ENCODE results near the gene DEF6.
"Not testable (repeated sequence)": the region's sequence is repeated elsewhere in the genome, so short reads cannot be mapped to it uniquely, and the experiment has no call there.

DEF6 gene

GRCh38 chr6:35280903-35281302 is 16.7 kb upstream of the DEF6 start:
- DNase-seq: no peak

- DNase-seq: no peak
Measured at GRCh38 chr6:35282472-35282871, 15.1 kb upstream of the DEF6 start.

DNA sequence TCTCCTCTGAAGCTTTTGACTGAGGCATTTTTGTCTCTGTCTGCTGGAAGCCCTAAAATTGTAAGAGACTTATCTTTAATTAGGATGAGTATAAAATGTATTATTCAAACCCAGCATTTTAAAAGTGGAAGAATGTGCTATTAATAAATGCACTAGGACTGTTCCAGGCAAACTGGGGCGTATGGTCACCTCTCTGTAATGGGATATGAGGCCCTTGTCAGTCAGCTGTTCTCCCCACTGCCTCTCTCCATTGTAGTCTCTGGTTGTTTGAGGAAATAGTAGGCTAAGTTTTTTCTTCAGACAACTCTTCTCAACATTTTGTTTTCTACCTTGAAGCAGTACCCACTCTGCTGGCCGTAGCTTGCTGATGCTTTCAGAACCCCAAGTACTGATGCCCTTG is 14.3 kb upstream of the DEF6 start:
- DNase-seq: no peak

DNA sequence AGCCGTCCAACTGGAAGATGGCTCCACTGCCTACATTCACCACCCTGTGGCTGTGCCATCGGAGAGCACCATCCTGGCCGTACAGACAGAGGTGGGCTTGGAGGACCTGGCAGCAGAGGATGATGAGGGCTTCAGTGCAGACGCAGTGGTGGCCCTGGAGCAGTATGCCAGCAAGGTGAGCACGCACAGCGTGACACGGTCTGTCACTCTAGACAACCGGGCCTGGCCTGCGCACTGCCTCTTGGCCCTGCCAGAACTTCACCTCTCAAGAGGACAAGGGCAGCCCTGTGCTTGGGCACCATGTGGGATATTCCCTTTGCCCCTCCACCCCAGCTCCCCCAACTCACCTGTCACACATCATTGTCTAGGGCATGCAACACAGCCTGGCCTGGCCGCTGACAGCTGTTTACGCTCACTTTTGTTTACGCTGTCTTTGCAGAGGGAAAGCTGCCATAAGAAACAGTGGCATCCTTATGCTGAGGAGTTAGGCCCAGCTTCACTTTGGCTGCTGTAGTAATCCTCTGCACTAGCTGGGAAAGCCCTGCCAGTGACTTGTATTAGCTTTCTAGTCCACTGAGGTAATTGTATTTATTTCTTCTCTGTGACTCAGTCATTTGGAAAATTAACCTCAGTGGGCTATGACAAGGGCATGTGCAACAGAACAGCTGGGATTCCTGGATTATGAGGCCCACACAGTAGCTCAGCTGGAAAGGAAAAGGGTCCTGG is 9.8 kb upstream of the DEF6 start:
- no peak for DNase-seq

- DNase-seq: no peak
Measured at GRCh38 chr6:35288834-35289233, 8.8 kb upstream of the DEF6 start.

GRCh38 chr6:35291491-35291890 is 6.1 kb upstream of the DEF6 start:
- DNase-seq: no peak

- peak; percentile 46 for DNase-seq
Measured at GRCh38 chr6:35292494-35292893, 5.1 kb upstream of the DEF6 start.

- no peak for DNase-seq
Measured at GRCh38 chr6:35293681-35294080, 3.9 kb upstream of the DEF6 start.

DNA sequence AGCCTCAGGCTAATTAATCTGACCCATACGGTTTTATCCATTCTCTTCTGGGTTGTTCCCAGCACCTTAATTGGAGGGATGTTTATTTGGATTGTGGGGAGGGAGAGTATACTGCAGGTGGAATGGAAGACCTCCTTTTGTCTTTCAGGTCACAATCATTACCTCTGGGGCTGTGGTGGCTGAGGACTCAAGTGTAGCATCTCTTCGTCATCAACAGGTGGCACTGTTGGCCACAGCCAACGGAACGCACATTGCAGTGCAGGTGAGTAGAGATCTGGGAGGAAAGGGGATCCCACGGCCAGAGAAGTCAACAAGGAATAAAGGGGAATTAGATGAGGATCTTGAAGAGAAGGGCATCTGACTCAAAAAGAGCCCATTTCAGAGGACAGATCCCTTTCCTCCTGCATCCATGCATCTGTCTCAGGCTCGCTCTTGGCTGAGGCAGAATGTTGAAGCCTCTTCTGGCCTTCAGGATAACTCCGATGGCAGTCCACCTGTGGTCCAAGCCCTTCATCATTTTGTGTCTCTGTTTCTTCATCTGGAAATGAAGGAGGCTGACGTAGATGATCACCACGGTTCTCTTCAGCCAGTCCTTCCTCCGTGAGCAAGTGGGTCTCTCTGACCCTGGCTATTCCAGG is 3.2 kb upstream of the DEF6 start:
- DNase-seq: no peak

DNA sequence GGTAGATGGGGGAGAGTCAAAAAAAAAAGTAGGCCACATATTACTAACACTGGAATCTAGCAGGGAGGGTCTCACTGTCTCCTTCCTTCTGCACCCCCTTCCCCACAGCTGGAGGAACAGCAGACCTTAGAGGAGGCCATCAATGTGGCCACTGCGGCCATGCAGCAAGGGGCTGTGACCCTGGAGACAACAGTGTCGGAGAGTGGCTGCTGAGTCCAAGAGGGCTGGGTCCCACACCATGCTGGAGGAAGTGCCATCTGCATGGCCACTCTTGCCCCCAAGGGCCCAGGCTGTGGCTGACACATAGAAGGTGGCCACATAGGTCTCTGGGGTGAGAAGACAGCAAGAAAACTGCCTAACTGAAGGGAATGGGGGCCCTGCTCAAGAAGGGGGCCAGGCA is 2.6 kb upstream of the DEF6 start:
- no peak for DNase-seq

DNA sequence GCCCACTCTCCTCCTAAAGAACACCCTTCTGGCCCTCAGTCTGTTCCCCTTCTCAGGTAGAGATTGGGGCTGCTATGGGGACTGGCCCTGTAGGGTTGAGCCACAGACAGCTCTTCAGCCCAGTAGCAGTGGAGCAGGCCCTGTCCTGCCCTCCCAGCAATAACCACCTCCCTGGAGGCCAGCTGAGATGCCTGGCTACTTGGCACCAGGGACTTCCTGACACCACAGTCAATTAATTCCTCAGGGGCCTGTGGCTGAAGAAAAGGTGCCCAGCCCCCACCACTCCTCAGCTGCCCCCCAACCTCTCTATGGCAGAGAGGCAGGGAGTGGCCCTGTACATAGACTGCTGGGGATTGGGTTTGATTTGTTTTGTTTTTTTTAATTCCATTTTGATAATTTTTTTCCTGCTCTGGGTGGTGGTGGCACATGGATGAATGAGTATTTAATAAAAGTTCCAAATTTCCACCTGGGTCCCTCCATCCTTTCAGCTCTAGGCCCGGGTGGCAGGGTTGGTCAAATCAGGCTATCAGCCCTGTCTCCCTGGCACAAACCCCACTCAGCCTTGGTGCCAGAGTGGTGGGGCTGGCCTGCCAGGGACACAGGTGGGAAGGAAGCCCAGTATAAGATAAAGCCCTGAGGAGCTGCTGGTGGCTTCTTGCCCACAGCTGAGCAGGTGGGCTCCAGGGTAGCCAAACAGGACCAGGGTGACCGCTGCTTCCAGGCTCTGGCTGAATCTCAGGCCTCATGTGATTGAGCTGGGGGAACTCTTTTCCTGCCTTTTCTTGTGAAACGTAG is 1.9 kb upstream of the DEF6 start:
- DNase-seq: no peak

DNA sequence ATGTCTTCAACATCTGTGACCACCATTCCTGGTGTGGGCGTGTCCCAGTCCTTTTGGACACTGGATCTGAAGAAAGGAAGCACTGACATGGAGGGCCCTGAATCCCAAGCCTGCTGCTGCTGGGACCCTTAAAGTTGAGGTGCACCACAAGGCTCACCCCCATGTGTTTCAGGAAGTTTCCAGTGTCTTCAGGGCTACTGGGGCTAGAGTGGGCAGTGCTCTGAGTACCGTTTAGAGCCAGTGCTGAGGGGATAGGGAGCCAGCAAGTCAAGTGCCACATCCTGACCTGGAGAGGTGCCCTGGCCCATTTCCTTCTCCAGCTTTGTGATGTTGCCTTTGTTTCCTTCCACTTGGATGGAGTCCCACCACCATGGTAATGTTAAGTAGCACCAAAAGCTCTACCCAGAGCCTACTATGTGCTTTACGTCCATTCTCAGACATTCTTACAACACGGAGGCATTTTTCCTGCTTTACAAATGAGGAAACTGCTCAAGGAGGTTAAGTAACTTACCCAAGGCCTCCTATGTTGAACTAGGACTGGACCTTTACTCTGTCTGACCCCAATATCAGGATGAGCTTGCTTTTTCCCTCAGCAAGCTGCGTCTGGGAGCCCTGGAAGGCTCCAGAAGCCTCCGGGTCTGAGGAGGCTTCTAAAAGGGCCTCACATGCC is 552 bp upstream of the DEF6 start:
- DNase-seq: no peak

DNA sequence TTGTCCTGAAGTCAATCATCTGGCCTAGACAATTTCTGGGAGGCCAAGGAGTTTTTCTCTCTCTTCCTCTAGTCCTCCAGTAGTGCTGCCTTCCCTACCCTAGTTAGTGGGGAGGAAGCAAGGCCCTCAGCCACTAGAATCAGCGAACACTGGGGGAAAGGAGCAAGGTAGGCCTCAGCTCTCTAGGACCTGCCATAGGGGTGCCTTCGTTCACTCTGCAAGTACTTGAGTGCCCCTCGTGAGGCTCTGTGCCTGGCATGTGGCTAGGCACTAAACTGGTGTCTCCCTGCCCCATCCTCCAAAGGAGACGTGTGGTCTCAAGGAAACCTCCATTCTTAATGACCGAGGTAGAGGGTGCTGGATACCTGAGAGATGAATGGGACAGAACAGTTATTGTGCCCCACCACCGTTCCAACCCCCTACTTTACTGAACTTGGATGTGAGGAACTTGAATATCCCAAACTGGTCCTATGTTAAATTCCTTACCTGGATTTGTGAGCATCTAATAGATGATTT is 1.1 kb downstream of the DEF6 start:
- DNase-seq: no peak

- DNase-seq: no peak
Measured at GRCh38 chr6:35299674-35300073, 2.1 kb downstream of the DEF6 start.

DNA sequence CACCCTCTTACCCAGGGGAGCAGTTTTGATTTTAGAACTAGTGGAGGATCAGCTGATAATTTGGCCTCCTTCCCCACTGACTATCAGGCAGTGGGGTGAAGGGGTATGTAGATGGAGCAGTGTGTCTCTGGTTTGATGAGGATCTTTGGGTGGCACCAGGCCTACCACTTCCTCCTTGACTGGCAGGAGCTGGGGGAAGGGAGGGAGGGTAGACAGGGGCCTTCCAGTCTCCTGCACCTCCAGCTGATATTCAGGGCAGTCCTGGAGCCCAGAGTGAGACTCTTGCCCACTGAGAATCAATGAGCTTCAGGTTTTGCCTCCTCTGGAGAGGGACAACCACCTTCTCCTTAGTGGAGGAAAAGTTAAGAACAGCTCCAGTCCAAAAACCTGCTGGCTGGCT is 3.2 kb downstream of the DEF6 start:
- no peak for DNase-seq

DNA sequence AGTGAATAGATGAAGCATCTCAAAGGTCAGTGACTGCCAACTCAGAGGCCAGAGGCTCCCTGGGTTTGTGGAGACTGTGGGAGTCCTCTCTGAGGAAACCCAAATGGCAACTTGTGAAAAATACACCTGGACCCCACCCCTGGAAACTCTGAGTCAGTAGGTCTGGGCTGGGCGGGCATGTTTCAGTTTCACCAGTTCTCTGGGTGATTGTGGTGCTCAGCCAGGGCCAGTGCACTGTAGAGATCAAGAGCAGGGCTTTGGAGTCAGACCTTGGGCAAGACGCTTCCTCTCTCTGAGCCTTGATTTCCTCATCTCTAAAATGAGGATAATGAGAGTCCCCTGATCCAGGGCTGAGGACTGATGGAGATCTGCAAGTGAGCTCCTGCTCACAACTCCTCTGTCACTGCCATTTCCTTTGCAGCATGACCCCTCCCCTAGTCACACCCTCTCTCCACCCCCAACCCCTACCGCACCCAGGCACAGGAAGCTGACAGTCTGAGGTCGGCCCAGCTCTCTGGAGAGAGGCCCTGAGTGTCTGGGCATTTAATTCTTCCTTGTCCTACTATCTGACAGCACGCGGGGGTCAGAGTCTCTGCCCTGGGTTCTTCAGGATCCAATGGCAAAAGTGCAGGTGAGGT is 5.1 kb downstream of the DEF6 start:
- DNase-seq: no peak

GRCh38 chr6:35304299-35304698 is 6.7 kb downstream of the DEF6 start:
- DNase-seq: no peak

DNA sequence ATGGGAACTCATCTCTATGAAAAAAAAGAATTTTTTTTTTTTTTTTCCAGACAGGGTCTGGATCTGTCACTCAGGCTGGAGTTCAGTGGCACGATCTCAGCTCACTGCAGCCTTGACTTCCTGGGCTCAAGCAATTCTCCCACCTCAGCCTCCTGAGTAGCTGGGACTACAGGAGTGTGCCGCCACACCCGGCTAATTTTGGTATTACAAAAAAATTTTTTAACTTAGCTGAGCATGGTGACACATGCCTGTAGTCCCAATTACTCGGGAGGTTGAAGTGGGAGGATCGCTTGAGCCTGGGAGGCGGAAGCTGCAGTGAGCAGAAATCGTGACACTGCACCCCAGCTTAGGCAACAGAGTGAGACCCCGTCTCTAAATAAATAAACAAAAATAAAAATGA is 7.5 kb downstream of the DEF6 start:
- no peak for DNase-seq

- DNase-seq: not testable (repeated sequence)
Measured at GRCh38 chr6:35307138-35307537, 9.5 kb downstream of the DEF6 start.

- not testable (repeated sequence) for DNase-seq
Measured at GRCh38 chr6:35308543-35308942, 10.9 kb downstream of the DEF6 start.

GRCh38 chr6:35309611-35310264 is 12.1 kb downstream of the DEF6 start:
- DNase-seq: no peak

- no peak for DNase-seq
Measured at GRCh38 chr6:35310265-35310831, 12.7 kb downstream of the DEF6 start.

Measured in NCI-H2171 (cell line).